K562 (cell line): ENCODE results near the gene IL11. TPM values are rescaled to one million over a fixed set of nuclear protein-coding genes. Genes with fewer than 3 reads are reported as not detected.
A peak's percentile ranks its signal among the peaks of the same experiment; 100 is the strongest.

Experiments used
- ATF1 ChIP-seq, 2 experiments: fragments of 450-650 bp in 1 of 2; IDR thresholded peaks; 2 replicates each; pipeline ENCODE4 v1.6.1; 2016; ENCODE audit warnings: missing compliant biosample characterization in 1 of 2, missing genetic modification characterization in 1 of 2
- CBX5 ChIP-seq: IDR thresholded peaks from 2 replicates; pipeline ENCODE4 v1.6.1; 2014; ENCODE audit warnings: low read depth, borderline replicate concordance
- FOS ChIP-seq: IDR thresholded peaks from 3 replicates; pipeline ENCODE4 v1.6.1; 2011; ENCODE audit not compliant: insufficient read length; ENCODE audit errors: extremely low read depth
- KDM1A ChIP-seq, 2 experiments: fragments of 450-650 bp; IDR thresholded peaks; 2 replicates each; pipeline ENCODE4 v1.6.1; 2016; ENCODE audit warnings: mild to moderate bottlenecking in 2 of 2
- KDM5B ChIP-seq: fragments of 200-600 bp; sonication (generic); IDR thresholded peaks from 2 replicates; pipeline ENCODE4 v1.6.1; 2012; ENCODE audit warnings: low read depth, mild to moderate bottlenecking, moderate library complexity, low read length, control low read depth, inconsistent platforms; ENCODE audit not compliant: insufficient replicate concordance
- MYBL2 ChIP-seq, 2 experiments: fragments of 450-650 bp in 1 of 2; sonication (generic) in 1 of 2; formaldehyde crosslinking in 1 of 2; IDR thresholded peaks; 2 replicates each; pipeline versions ENCODE4 v1.6.1 to v1.8.1; 2017 to 2022; ENCODE audit warnings: borderline replicate concordance in 1 of 2, inconsistent platforms in 1 of 2, low read depth in 1 of 2, mild to moderate bottlenecking in 1 of 2, missing genetic modification reagents in 1 of 2, moderate library complexity in 1 of 2
- NBN ChIP-seq: fragments of 450-650 bp; IDR thresholded peaks from 2 replicates; pipeline ENCODE4 v1.6.1; 2016; ENCODE audit warnings: low read depth, mild to moderate bottlenecking
- NELFE ChIP-seq: IDR thresholded peaks from 2 replicates; pipeline ENCODE4 v1.6.1; 2011; ENCODE audit warnings: mild to moderate bottlenecking; ENCODE audit not compliant: insufficient read depth, insufficient read length
- RERE ChIP-seq: sonication (generic); formaldehyde crosslinking; IDR thresholded peaks from 2 replicates; pipeline ENCODE4 v1.8.0; 2023; ENCODE audit warnings: missing genetic modification reagents, mild to moderate bottlenecking, borderline replicate concordance
- SMAD3 ChIP-seq: fragments of 450-650 bp; formaldehyde crosslinking; conservative IDR thresholded peaks from 2 replicates; pipeline ENCODE4 v1.4.0; 2020; ENCODE audit warnings: mild to moderate bottlenecking
- TFAP4 ChIP-seq: sonication (generic); formaldehyde crosslinking; IDR thresholded peaks from 2 replicates; pipeline ENCODE4 v1.8.0; 2022; ENCODE audit warnings: missing genetic modification reagents, mild to moderate bottlenecking, moderate library complexity, borderline replicate concordance
- THAP7 ChIP-seq: fragments of 250-450 bp; sonication (Bioruptor Pico); IDR thresholded peaks from 2 replicates; pipeline ENCODE4 v1.5.0; 2021
- THRB ChIP-seq: fragments of 450-650 bp; formaldehyde crosslinking; conservative IDR thresholded peaks from 2 replicates; pipeline ENCODE4 v1.4.0; 2022; ENCODE audit warnings: mild to moderate bottlenecking, missing genetic modification characterization
- U2AF1 ChIP-seq: fragments of 200-400 bp; formaldehyde crosslinking; optimal IDR thresholded peaks from 2 replicates; pipeline ENCODE3; 2017; ENCODE audit warnings: mild to moderate bottlenecking, low read depth, low read length, moderate library complexity
- ZNF165 ChIP-seq: fragments of 250-450 bp; sonication (Bioruptor Pico); IDR thresholded peaks from 2 replicates; pipeline ENCODE4 v1.4.0; 2020; ENCODE audit warnings: borderline replicate concordance
- ZNF24 ChIP-seq: fragments of 450-650 bp; IDR thresholded peaks from 2 replicates; pipeline ENCODE4 v1.6.1; 2016
- ZNF583 ChIP-seq: fragments of 250-450 bp; sonication (Bioruptor Pico); IDR thresholded peaks from 2 replicates; pipeline ENCODE4 v1.4.0; 2020
- ZNF589 ChIP-seq: fragments of 200-800 bp; sonication (Bioruptor generic); IDR thresholded peaks from 2 replicates; pipeline ENCODE4 v1.6.1; 2016; ENCODE audit warnings: low read depth, missing genetic modification characterization, missing compliant biosample characterization
- ZNF764 ChIP-seq: fragments of 250-450 bp; sonication (Bioruptor Pico); IDR thresholded peaks from 2 replicates; pipeline ENCODE4 v1.4.0; 2020; ENCODE audit warnings: low read depth, mild to moderate bottlenecking, moderate library complexity
- ZNF79 ChIP-seq: fragments of 250-450 bp; sonication (Bioruptor Pico); IDR thresholded peaks from 2 replicates; pipeline ENCODE4 v1.4.0; 2020; ENCODE audit warnings: low read depth, mild to moderate bottlenecking, moderate library complexity
- polyA plus RNA-seq, 8 experiments: library from polyadenylated mRNA; depleted of rRNA in 4 of 8; stranded (reverse) in 5 of 8; unstranded in 3 of 8; fragments of >200 nt; fragmentation: Nextera tagmentation in 2 of 8; fragmentation: Illumina TruSeq in 1 of 8; extraction: Ambion mirVana in 2 of 8; extraction: Trizol in 1 of 8; gene quantifications; 2 replicates each; pipeline versions ENCODE4 v1.2.1 to v1.2.3, GENCODE V29; 2011 to 2014; ENCODE audit warnings: inconsistent platforms in 1 of 8, missing spikeins in 1 of 8
- total RNA-seq, 7 experiments: library from RNA; depleted of rRNA in 6 of 7; stranded (reverse); fragments of >200 nt in 6 of 7; fragmentation: Illumina TruSeq in 2 of 7; extraction: Trizol in 2 of 7; gene quantifications; 2 replicates each; pipeline versions ENCODE4 v1.2.1 to v1.2.3, GENCODE V29; 2011 to 2021; ENCODE audit warnings: low replicate concordance in 1 of 7

IL11 gene
- total and polyA plus RNA-seq, 9 of the 15 experiments (the other 6 are each of a cell fraction or from before 2014, with no cell fraction given): 0.04 to 0.42 (median 0.06) TPM; not detected in 6

GRCh38 chr19:55408533-55408872 is 38.2 kb upstream of the IL11 start (continued):
- TF ChIP-seq THRB (no peak), TFAP4 (CRISPR knock-in tag) (no peak), ZNF583 (CRISPR knock-in tag) (no peak; the same call in 1 of the 2 replicates), ZNF79 (CRISPR knock-in tag) (no peak), ZNF589 (CRISPR knock-in tag) (no peak), CBX5 (no peak), NBN (no peak), FOS (no peak), ZNF24 (0 out of 2 replicates have a peak, but pooled peaks have one; percentile 50), ZNF165 (CRISPR knock-in tag) (peak; percentile 8; the same call in 1 of the 2 replicates), ZNF764 (CRISPR knock-in tag) (no peak), SMAD3 (CRISPR knock-in tag) (no peak), RERE (CRISPR knock-in tag) (no peak), NELFE (no peak), KDM1A (IDR thresholded peaks at IDR 0.05) (peak; percentile 29 to 41; a peak in 2 of 4 replicates), U2AF1 (no peak), KDM5B (no peak), THAP7 (CRISPR knock-in tag) (no peak), MYBL2 (IDR thresholded peaks at IDR 0.05; ENCODE audit: low read depth) (no peak), MYBL2 (CRISPR knock-in tag; IDR thresholded peaks at IDR 0.05; ENCODE audit: borderline replicate concordance) (no peak), ATF1 (CRISPR knock-in tag; IDR thresholded peaks at IDR 0.05) (no peak), ATF1 (tag; IDR thresholded peaks at IDR 0.05) (no peak)
